Adrenal gland (tissue), 12 donors: ENCODE data around the gene CLRN2. TPM values are rescaled to one million over a fixed set of nuclear protein-coding genes. Genes with fewer than 3 reads are reported as not detected.

Experiments
- DNase-seq, 7 donors: peaks; one replicate each; pipeline ENCODE4 v3.0.0-alpha.2; 2019 to 2020
- H3K27ac ChIP-seq, 5 donors: fragments of 200-600 bp; sonication (generic) in 4 of 5; 1 replicate in 3 of 5; 2 replicates in 2 of 5; pipeline versions ENCODE4 v1.5.1 to v1.8.0; 2016 to 2020; ENCODE audit warnings: mild to moderate bottlenecking in 1 of 5
- H3K27me3 ChIP-seq: fragments of 200-600 bp; 2 replicates; pipeline ENCODE4 v1.8.0; 2021
- H3K36me3 ChIP-seq, 2 donors: fragments of 200-600 bp; replicated peaks in 1 of 2; 1 replicate in 1 of 2; 2 replicates in 1 of 2; pipeline versions ENCODE4 v1.5.1 to v1.8.0; 2018 to 2022
- H3K4me1 ChIP-seq, 2 donors: fragments of 200-600 bp; replicated peaks in 1 of 2; 1 replicate in 1 of 2; 2 replicates in 1 of 2; pipeline versions ENCODE4 v1.5.1 to v1.8.0; 2018 to 2021
- H3K4me3 ChIP-seq, 4 donors: fragments of 200-600 bp; sonication (generic) in 3 of 4; one replicate each; pipeline ENCODE4 v1.5.1; 2016 to 2018
- H3K9me3 ChIP-seq, 3 donors: fragments of 200-600 bp; sonication (generic) in 1 of 3; replicated peaks in 1 of 3; 1 replicate in 2 of 3; 2 replicates in 1 of 3; pipeline versions ENCODE4 v1.5.1 to v1.8.0; 2016 to 2021
- POLR2A ChIP-seq, 2 donors: fragments of 450-650 bp; IDR thresholded peaks; one replicate each; pipeline ENCODE4 v1.6.1; 2017; ENCODE audit warnings: antibody characterized with exemption in 2 of 2, mild to moderate bottlenecking in 2 of 2, moderate library complexity in 1 of 2
- WGBS, 4 donors: extraction: QIAGEN DNeasy Blood & Tissue Kit in 2 of 4; methylation state at CpG; one replicate each; pipeline versions ENCODE4 v1.1.5 to v1.1.7; 2013 to 2017; 5-methylcytosine and 5-hydroxymethylcytosine counted together
- intact Hi-C, 2 donors: fragments of 100-400 bp; cut with DNase I; formaldehyde crosslinking; loops; one replicate each; pipeline versions ENCODE4 v1.14.1 to v1.15.0; 2022 to 2023
- polyA plus RNA-seq, 3 donors: library from polyadenylated mRNA; stranded (reverse); fragments of 200-250 nt in 2 of 3; fragments of 350-450 nt in 1 of 3; fragmentation: Illumina TruSeq in 1 of 3; extraction: RNeasy Lipid Tissue Mini Kit (QIAGEN cat#74804) in 1 of 3; gene quantifications; one replicate each; pipeline ENCODE4 v1.2.3, GENCODE V29; 2013 to 2014
- total RNA-seq, 9 donors: library from RNA; depleted of rRNA in 4 of 9; stranded (reverse); fragments of >200 nt in 4 of 9; fragments of 120-200 nt in 1 of 9; fragmentation: NEBNext Ultra II Directional in 1 of 9; extraction: Animal tissue kit (Norgen Biotek cat#: 25700) in 1 of 9; gene quantifications; one replicate each; pipeline versions ENCODE4 v1.1.0 to v1.2.4, GENCODE V29; 2013 to 2023
- TF ChIP-seq, protein P1 (sequence below), 6 experiments: fragments of 450-650 bp in 4 of 6; fragments of 200-600 bp in 2 of 6; sonication (generic) in 1 of 6; IDR thresholded peaks; 1 replicate in 5 of 6; 2 replicates in 1 of 6; pipeline versions ENCODE4 v1.5.1 to v1.8.0; 2016 to 2021; ENCODE audit warnings: antibody characterized with exemption in 6 of 6, mild to moderate bottlenecking in 2 of 6, moderate library complexity in 1 of 6
- donor health status: healthy with polysubstance abuse.
- donor health status: Bipolar disorder and iron deficiency.
- donor health status: DM: yes; HTN: yes; CAD: no.
- donor health status: DM: no; HTN: no; CAD: no.
- donor health status: DM: no; HTN: no; CAD: no.
- donor health status: DM: yes; HTN: yes; CAD: no.

Gene CLRN2
- total and polyA plus RNA-seq, 12 donors, result not detected

DNA sequence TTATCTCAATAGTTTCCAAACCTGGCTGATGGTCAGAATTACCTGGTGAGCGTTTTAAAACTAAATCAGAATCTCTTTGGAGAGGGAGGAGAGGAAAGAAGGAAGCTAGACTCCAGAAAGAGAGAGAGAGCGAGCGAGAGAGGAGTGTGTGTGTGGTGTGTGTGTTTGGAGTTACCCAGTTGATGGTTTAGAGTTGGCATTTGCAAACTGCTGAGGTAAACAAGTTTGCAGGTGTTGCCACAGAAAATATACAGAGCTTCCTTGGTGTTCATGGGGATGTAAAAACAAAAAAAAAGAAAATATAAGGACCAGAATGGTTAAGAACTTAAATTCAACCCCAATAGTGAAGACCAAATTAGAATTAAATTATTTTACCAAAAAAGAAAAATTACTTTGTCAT lies 35.6 kb downstream of the CLRN2 start:
- Histone ChIP-seq H3K27me3 (no peaks in the 10 kb centered on the region), H3K27ac (no peak overlapping the region), H3K36me3 (no peaks in the 10 kb centered on the region), H3K4me3 (no peak overlapping the region), H3K4me1 (no peaks in the 10 kb centered on the region), H3K9me3 (no peaks in the 10 kb centered on the region)
- intact Hi-C loops, result no loop called here
- no peak for TF ChIP-seq POLR2A (IDR thresholded peaks at IDR 0.05)
- TF ChIP-seq, protein P1, sequence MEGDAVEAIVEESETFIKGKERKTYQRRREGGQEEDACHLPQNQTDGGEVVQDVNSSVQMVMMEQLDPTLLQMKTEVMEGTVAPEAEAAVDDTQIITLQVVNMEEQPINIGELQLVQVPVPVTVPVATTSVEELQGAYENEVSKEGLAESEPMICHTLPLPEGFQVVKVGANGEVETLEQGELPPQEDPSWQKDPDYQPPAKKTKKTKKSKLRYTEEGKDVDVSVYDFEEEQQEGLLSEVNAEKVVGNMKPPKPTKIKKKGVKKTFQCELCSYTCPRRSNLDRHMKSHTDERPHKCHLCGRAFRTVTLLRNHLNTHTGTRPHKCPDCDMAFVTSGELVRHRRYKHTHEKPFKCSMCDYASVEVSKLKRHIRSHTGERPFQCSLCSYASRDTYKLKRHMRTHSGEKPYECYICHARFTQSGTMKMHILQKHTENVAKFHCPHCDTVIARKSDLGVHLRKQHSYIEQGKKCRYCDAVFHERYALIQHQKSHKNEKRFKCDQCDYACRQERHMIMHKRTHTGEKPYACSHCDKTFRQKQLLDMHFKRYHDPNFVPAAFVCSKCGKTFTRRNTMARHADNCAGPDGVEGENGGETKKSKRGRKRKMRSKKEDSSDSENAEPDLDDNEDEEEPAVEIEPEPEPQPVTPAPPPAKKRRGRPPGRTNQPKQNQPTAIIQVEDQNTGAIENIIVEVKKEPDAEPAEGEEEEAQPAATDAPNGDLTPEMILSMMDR (IDR thresholded peaks at IDR 0.05), result no peak
- DNase-seq, result no peak
- WGBS, 4 donors, result 82 to 90% (median 83%) methylated on average over 3 of the region's 3 CpGs

DNA sequence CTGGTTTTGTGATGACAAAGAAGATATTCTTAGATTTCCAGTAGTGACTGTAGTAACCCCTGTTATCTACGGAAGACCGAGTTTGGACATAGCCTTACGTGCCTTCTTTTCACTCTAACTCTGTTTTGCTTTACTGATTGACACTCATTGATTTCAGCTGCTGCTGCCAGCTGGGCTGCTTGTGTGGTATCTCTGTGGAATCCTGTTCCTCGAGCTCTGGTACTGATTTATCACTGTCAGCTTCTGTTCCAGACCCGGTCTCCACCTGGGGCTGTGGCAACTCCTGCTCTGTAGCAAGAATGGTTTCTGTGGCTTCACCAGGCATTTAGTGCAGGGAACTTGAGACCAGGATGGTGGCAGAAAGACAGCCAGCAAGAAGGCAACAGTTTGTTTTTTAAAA lies 37.5 kb downstream of the CLRN2 start:
- intact Hi-C loops, result no loop called here
- no peak for DNase-seq

DNA sequence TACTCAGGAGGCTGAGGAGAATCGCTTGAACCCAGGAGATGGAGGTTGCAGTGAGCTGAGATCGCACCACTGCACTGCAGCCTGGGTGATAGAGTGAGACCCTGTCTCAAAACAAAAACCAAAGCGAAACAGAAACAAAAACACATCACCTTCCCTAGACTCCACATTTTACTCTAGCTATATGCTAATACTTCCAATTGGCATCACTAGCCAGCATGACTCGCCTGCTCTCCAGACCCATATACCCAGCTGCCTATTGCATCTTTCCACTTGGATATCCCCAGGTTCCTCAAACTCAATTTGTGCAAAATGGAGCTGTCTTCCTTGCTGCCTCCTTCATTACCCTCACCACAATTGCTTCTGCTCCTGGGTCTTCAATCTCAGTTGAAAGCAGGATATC lies 39.6 kb downstream of the CLRN2 start:
- no peaks in the 10 kb centered on the region for H3K4me1 ChIP-seq
- 53 to 77% (median 66%) methylated on average over 4 of the region's 4 CpGs for WGBS, 4 donors
- intact Hi-C loops, result no loop called here

More for the DNA sequence above, 37.5 kb downstream of the CLRN2 start:
- H3K4me1 ChIP-seq, result no peaks in the 10 kb centered on the region
- no peaks in the 10 kb centered on the region for H3K27me3 ChIP-seq
- no peaks in the 10 kb centered on the region for H3K36me3 ChIP-seq
- H3K9me3 ChIP-seq, result no peaks in the 10 kb centered on the region
- no peak overlapping the region for H3K27ac ChIP-seq
- TF ChIP-seq, protein P1 (IDR thresholded peaks at IDR 0.05), result no peak
- TF ChIP-seq POLR2A (IDR thresholded peaks at IDR 0.05), result no peak
- H3K4me3 ChIP-seq, result no peak overlapping the region
- 30 to 54% (median 41%) methylated on average over 5 of the region's 5 CpGs for WGBS, 4 donors

DNA sequence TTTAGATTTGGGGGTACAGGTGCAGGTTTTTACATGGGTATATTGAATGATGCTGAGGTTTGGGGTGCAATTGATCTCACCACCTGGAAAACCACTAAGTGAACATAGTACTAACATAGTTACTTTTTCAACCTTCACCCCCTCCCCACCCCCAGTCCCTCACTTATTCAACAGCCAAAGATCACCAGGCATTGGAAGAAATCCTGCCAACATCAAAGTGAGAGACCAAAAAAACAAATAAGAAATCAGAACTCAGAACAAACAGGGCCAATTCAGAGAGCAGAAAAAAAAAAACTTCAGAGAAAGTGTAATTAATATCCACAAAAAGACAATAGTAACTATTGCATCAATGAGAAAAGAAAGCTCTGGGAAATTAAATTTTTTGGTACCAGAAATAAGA lies 41.5 kb downstream of the CLRN2 start:
- Histone ChIP-seq H3K36me3 (no peaks in the 10 kb centered on the region), H3K9me3 (no peaks in the 10 kb centered on the region), H3K4me1 (no peaks in the 10 kb centered on the region), H3K27me3 (no peaks in the 10 kb centered on the region), H3K27ac (no peak overlapping the region), H3K4me3 (no peak overlapping the region)
- DNase-seq, result no peak
- no peak for TF ChIP-seq POLR2A (IDR thresholded peaks at IDR 0.05)
- TF ChIP-seq, protein P1 (IDR thresholded peaks at IDR 0.05), result no peak
- intact Hi-C loops, result no loop called here

More for the DNA sequence above, 39.6 kb downstream of the CLRN2 start:
- TF ChIP-seq, protein P1 (IDR thresholded peaks at IDR 0.05), result no peak
- TF ChIP-seq POLR2A (IDR thresholded peaks at IDR 0.05), result no peak
- Histone ChIP-seq H3K27ac (no peak overlapping the region), H3K4me3 (no peak overlapping the region), H3K36me3 (no peaks in the 10 kb centered on the region), H3K9me3 (no peaks in the 10 kb centered on the region), H3K27me3 (no peaks in the 10 kb centered on the region)
- no peak for DNase-seq
